ENCODE measurements around the gene GOLGA2. TPM values are rescaled to one million over a fixed set of nuclear protein-coding genes. Genes with fewer than 3 reads are reported as not detected.

The GOLGA2 gene
- total RNA-seq, 1 experiment from 2014 or later, result 188 TPM

DNA sequence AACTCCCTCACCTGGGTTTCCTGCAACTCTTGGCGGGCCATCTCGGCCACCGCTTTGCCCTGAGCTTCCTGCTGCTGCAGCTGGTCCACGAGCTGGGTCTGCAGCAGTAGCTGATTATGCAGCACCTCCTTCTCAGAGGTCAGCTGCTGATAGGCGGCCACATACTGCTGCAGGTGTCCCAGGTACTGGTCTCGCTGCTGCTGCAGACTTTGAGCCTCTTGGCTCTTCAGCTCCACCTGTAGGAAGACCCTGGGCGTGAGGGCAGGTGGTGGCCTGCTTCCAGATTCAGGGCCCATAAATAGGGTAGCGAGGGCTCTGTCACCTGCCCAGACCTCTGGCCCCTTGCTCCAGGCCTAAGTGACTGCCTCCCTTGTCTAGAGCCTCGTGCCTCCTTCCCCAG, 16.7 kb downstream of the GOLGA2 start:
- CTCF ChIA-PET, result no interaction called here

DNA sequence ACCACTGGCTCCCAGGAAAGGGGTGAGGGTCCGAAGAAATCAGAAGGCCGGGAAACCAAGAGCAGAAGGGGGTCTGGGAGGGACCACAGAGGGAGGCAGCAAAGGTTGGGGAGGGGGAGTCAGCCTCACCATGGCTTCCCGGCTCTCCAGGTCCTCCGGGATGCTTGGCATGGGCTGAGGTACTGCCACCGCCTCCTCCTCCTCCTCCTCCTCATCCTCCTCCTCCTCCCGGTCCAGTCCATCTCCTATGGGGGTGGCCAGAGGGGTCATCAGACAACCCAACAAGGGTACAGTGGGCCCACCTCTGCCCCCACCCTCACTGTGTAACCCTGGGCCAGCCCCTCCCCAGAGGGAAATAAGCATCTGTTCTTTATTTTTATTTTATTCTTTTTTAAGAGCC, 17.5 kb downstream of the GOLGA2 start:
- CTCF ChIA-PET, result no interaction called here
- no peak overlapping the region for H3K27ac ChIP-seq
- H3K27me3 ChIP-seq (ENCODE audit: insufficient read depth, low read depth), result no peaks in the 10 kb centered on the region
- no peak for TF ChIP-seq EZH2 (IDR thresholded peaks at IDR 0.05; ENCODE audit: low read depth)
- TF ChIP-seq, protein P1, sequence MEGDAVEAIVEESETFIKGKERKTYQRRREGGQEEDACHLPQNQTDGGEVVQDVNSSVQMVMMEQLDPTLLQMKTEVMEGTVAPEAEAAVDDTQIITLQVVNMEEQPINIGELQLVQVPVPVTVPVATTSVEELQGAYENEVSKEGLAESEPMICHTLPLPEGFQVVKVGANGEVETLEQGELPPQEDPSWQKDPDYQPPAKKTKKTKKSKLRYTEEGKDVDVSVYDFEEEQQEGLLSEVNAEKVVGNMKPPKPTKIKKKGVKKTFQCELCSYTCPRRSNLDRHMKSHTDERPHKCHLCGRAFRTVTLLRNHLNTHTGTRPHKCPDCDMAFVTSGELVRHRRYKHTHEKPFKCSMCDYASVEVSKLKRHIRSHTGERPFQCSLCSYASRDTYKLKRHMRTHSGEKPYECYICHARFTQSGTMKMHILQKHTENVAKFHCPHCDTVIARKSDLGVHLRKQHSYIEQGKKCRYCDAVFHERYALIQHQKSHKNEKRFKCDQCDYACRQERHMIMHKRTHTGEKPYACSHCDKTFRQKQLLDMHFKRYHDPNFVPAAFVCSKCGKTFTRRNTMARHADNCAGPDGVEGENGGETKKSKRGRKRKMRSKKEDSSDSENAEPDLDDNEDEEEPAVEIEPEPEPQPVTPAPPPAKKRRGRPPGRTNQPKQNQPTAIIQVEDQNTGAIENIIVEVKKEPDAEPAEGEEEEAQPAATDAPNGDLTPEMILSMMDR (conservative IDR thresholded peaks at IDR 0.05), result no peak
- BruUV-seq (replicated peaks), result no TSS peak
- H2AFZ ChIP-seq, result no peak overlapping the region
- no peaks in the 10 kb centered on the region for H3K9me3 ChIP-seq (ENCODE audit: insufficient read depth, low read depth)
- H3K4me3 ChIP-seq, result no peak overlapping the region
- peaks cover 4% of the 10 kb centered on the region; the same call in 1 of the 2 replicates for H4K20me1 ChIP-seq (ENCODE audit: insufficient read depth)
- H3K9me2 ChIP-seq (ENCODE audit: insufficient read depth), result no peaks in the 10 kb centered on the region
- H3F3A ChIP-seq (ENCODE audit: insufficient read depth, low read depth), result peaks cover 18% of the 10 kb centered on the region; the same call in 1 of the 2 replicates
- DNase-seq, result no peak
- no peaks in the 10 kb centered on the region for H3K79me2 ChIP-seq (ENCODE audit: low read depth)
- 0 out of 2 replicates have a peak, but pooled peaks cover 4% of the 10 kb centered on the region for H3K36me3 ChIP-seq (ENCODE audit: low read depth)
- POLR2A ChIA-PET (ENCODE audit: unreplicated experiment), result interaction anchor here (0.7 kb wide), 1 partner anchor 18 kb away, joined by 5 read pairs; the partner anchor contains the start of genes GOLGA2 and SWI5
- H3K4me1 ChIP-seq (replicated peaks; ENCODE audit: insufficient read depth), result no peaks in the 10 kb centered on the region
- H3K4me2 ChIP-seq, result no peak overlapping the region
- intact Hi-C loops (cut with micrococcal nuclease; ENCODE audit: unreplicated experiment), result no loop called here

More for the DNA sequence above, 16.7 kb downstream of the GOLGA2 start:
- 0 out of 2 replicates have a peak, but pooled peaks cover 4% of the 10 kb centered on the region for H3K36me3 ChIP-seq (ENCODE audit: low read depth)
- intact Hi-C loops (cut with micrococcal nuclease; ENCODE audit: unreplicated experiment), result no loop called here
- H2AFZ ChIP-seq, result no peak overlapping the region
- H3K27me3 ChIP-seq (ENCODE audit: insufficient read depth, low read depth), result no peaks in the 10 kb centered on the region
- H3K4me3 ChIP-seq, result no peak overlapping the region
- no peak overlapping the region for H3K27ac ChIP-seq
- no peaks in the 10 kb centered on the region for H3K9me3 ChIP-seq (ENCODE audit: insufficient read depth, low read depth)
- TF ChIP-seq, protein P1 (conservative IDR thresholded peaks at IDR 0.05), result no peak
- no peak for TF ChIP-seq EZH2 (IDR thresholded peaks at IDR 0.05; ENCODE audit: low read depth)
- no peak overlapping the region for H3K4me2 ChIP-seq
- H4K20me1 ChIP-seq (ENCODE audit: insufficient read depth), result peaks cover 4% of the 10 kb centered on the region; the same call in 1 of the 2 replicates
- no peaks in the 10 kb centered on the region for H3K4me1 ChIP-seq (replicated peaks; ENCODE audit: insufficient read depth)
- no peaks in the 10 kb centered on the region for H3K79me2 ChIP-seq (ENCODE audit: low read depth)
- no peaks in the 10 kb centered on the region for H3K9me2 ChIP-seq (ENCODE audit: insufficient read depth)
- BruUV-seq (replicated peaks), result no TSS peak
- no peak for DNase-seq
- peaks cover 18% of the 10 kb centered on the region; the same call in 1 of the 2 replicates for H3F3A ChIP-seq (ENCODE audit: insufficient read depth, low read depth)
- POLR2A ChIA-PET (ENCODE audit: unreplicated experiment), result no interaction called here

DNA sequence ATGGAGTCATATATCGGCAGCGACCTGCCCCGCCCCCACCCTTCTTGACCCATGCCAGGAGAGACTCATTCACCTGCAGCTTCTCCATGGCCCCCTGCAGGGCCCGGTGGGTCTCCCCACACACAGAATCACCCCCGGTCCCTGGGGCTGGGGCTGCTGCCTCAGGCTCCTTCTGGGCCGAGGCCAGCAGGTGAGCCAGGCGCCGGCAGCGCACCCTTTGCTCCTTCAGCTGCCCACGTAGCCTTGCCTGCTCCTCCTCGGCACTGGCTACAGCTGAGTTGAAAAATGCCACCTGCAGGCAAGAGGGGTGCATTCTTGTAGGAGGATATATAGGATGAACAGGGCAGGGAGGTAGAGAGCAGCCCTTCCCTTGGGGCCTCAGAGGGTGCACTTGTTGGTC, 17.9 kb downstream of the GOLGA2 start:
- Histone ChIP-seq H3K27ac (no peak overlapping the region), H3F3A (ENCODE audit: insufficient read depth, low read depth) (peaks cover 18% of the 10 kb centered on the region; the same call in 1 of the 2 replicates), H3K4me1 (replicated peaks; ENCODE audit: insufficient read depth) (no peaks in the 10 kb centered on the region), H3K9me2 (ENCODE audit: insufficient read depth) (no peaks in the 10 kb centered on the region), H3K79me2 (ENCODE audit: low read depth) (no peaks in the 10 kb centered on the region), H3K4me2 (no peak overlapping the region), H3K4me3 (no peak overlapping the region), H2AFZ (no peak overlapping the region), H3K36me3 (ENCODE audit: low read depth) (0 out of 2 replicates have a peak, but pooled peaks cover 4% of the 10 kb centered on the region), H3K27me3 (ENCODE audit: insufficient read depth, low read depth) (no peaks in the 10 kb centered on the region), H3K9me3 (ENCODE audit: insufficient read depth, low read depth) (no peaks in the 10 kb centered on the region), H4K20me1 (ENCODE audit: insufficient read depth) (0 out of 2 replicates have a peak, but pooled peaks cover under 1% of the 10 kb centered on the region)
- TF ChIP-seq, protein P1 (conservative IDR thresholded peaks at IDR 0.05), result no peak
- TF ChIP-seq EZH2 (IDR thresholded peaks at IDR 0.05; ENCODE audit: low read depth), result no peak
- ChIA-PET POLR2A (ENCODE audit: unreplicated experiment) (interaction anchor here (0.7 kb wide), 1 partner anchor 18 kb away, joined by 5 read pairs; the partner anchor contains the start of genes GOLGA2 and SWI5), CTCF (no interaction called here)
- no TSS peak for BruUV-seq (replicated peaks)
- intact Hi-C loops (cut with micrococcal nuclease; ENCODE audit: unreplicated experiment), result no loop called here
- DNase-seq, result no peak

Data from PC-9 (cell line).